GM23248 (cell line): Measurements from ENCODE around the gene DNLZ.

ENCODE experiments used
- EZH2 ChIP-seq: fragments of 200-600 bp; sonication (generic); IDR thresholded peaks from 2 replicates; pipeline ENCODE4 v1.6.1; 2018; ENCODE audit warnings: antibody characterized with exemption, mild to moderate bottlenecking; ENCODE audit not compliant: insufficient read depth, poor library complexity, severe bottlenecking
- EZH2phosphoT487 ChIP-seq: fragments of 200-600 bp; sonication (generic); IDR thresholded peaks from 2 replicates; pipeline ENCODE4 v1.6.1; 2018; ENCODE audit warnings: antibody characterized with exemption, moderate library complexity, mild to moderate bottlenecking, low read depth; ENCODE audit not compliant: insufficient read depth

DNA sequence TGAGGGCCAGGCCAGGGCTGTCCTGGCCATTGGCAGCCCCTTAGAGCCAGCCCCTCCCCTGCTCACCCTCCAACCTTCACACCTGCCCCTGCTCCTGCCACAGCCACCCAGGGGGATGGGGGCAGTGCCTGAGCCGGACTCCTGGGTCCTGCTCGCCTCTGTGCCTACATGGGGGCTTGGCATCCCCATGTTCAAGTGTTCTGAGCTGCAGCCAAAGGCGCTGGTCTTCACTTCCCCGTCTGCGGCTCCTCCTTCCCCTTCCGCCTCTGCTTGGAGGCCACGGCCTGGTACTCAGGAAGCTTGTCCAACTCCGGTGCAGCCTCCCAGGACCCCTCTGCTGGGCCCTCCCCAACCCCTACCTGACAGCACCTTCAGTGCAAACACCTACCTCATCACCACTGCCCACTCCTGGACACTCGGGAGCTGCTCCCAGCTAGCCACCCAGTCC, 2.3 kb upstream of the DNLZ start:
- no peak for TF ChIP-seq EZH2
- no peak for TF ChIP-seq EZH2phosphoT487
